ENCODE measurements around the gene CBR3.

Gene CBR3

GRCh38 chr21:36156815-36157670, 22.2 kb downstream of the CBR3 start, which contains the start of gene DOP1B:
DOP1B (plus strand) TSS chr21:36156824; CDS start chr21:36164734, 7,910 bp downstream.
- Histone ChIP-seq H3K9ac (ENCODE audit: low read depth, low read length) (peak within 1 kb of the TSS; percentile 82), H3K27ac (ENCODE audit: low read depth, low read length) (peak within 1 kb of the TSS; percentile 65; the same call in 1 of the 2 replicates), H3K36me3 (ENCODE audit: insufficient read depth, low read length) (no peaks in the 10 kb centered on the region), H3K4me3 (ENCODE audit: low read length) (peak within 1 kb of the TSS; percentile 88), H3K4me1 (ENCODE audit: insufficient read depth, low read length) (peaks cover 4% of the 10 kb centered on the region; the same call in 1 of the 2 replicates), H3K27me3 (ENCODE audit: insufficient read depth, low read length) (peaks cover 28% of the 10 kb centered on the region), H3K9me3 (ENCODE audit: insufficient read depth, low read depth, low read length) (no peaks in the 10 kb centered on the region)
- WGBS, result under 1% methylated on average over 83 of the region's 83 CpGs

GRCh38 chr21:36159356-36159921, 24.6 kb downstream of the CBR3 start:
- H3K4me1 ChIP-seq (ENCODE audit: insufficient read depth, low read length), result peaks cover 4% of the 10 kb centered on the region; the same call in 1 of the 2 replicates
- no peak overlapping the region for H3K27ac ChIP-seq (ENCODE audit: low read depth, low read length)

GRCh38 chr21:36160850-36161178, 25.9 kb downstream of the CBR3 start:
- WGBS, result 95% methylated on average over 2 of the region's 2 CpGs

More at GRCh38 chr21:36159356-36159921, 24.6 kb downstream of the CBR3 start:
- WGBS, result 92% methylated on average over 13 of the region's 13 CpGs
- H3K36me3 ChIP-seq (ENCODE audit: insufficient read depth, low read length), result no peaks in the 10 kb centered on the region
- no peaks in the 10 kb centered on the region for H3K9me3 ChIP-seq (ENCODE audit: insufficient read depth, low read depth, low read length)
- peaks cover 28% of the 10 kb centered on the region for H3K27me3 ChIP-seq (ENCODE audit: insufficient read depth, low read length)
- no peak overlapping the region for H3K9ac ChIP-seq (ENCODE audit: low read depth, low read length)
- no peak overlapping the region for H3K4me3 ChIP-seq (ENCODE audit: low read length)

GRCh38 chr21:36162631-36163030, 27.8 kb downstream of the CBR3 start:
- peaks cover under 1% of the 10 kb centered on the region; the same call in 1 of the 2 replicates for H3K4me1 ChIP-seq (ENCODE audit: insufficient read depth, low read length)
- WGBS, result 93% methylated on average over 5 of the region's 5 CpGs
- no peaks in the 10 kb centered on the region for H3K36me3 ChIP-seq (ENCODE audit: insufficient read depth, low read length)
- H3K4me3 ChIP-seq (ENCODE audit: low read length), result no peak overlapping the region
- H3K9me3 ChIP-seq (ENCODE audit: insufficient read depth, low read depth, low read length), result no peaks in the 10 kb centered on the region
- no peak overlapping the region for H3K27ac ChIP-seq (ENCODE audit: low read depth, low read length)
- peaks cover 7% of the 10 kb centered on the region for H3K27me3 ChIP-seq (ENCODE audit: insufficient read depth, low read length)
- no peak overlapping the region for H3K9ac ChIP-seq (ENCODE audit: low read depth, low read length)

More at GRCh38 chr21:36160850-36161178, 25.9 kb downstream of the CBR3 start:
- H3K9me3 ChIP-seq (ENCODE audit: insufficient read depth, low read depth, low read length), result no peaks in the 10 kb centered on the region
- H3K4me1 ChIP-seq (ENCODE audit: insufficient read depth, low read length), result peaks cover 4% of the 10 kb centered on the region; the same call in 1 of the 2 replicates
- peaks cover 15% of the 10 kb centered on the region for H3K27me3 ChIP-seq (ENCODE audit: insufficient read depth, low read length)
- H3K4me3 ChIP-seq (ENCODE audit: low read length), result no peak overlapping the region
- H3K36me3 ChIP-seq (ENCODE audit: insufficient read depth, low read length), result no peaks in the 10 kb centered on the region
- no peak overlapping the region for H3K27ac ChIP-seq (ENCODE audit: low read depth, low read length)
- no peak overlapping the region for H3K9ac ChIP-seq (ENCODE audit: low read depth, low read length)

GRCh38 chr21:36163750-36164741, 29.2 kb downstream of the CBR3 start:
- Histone ChIP-seq H3K36me3 (ENCODE audit: insufficient read depth, low read length) (no peaks in the 10 kb centered on the region), H3K9ac (ENCODE audit: low read depth, low read length) (no peak overlapping the region), H3K9me3 (ENCODE audit: insufficient read depth, low read depth, low read length) (no peaks in the 10 kb centered on the region), H3K4me1 (ENCODE audit: insufficient read depth, low read length) (no peaks in the 10 kb centered on the region), H3K4me3 (ENCODE audit: low read length) (no peak overlapping the region), H3K27me3 (ENCODE audit: insufficient read depth, low read length) (no peaks in the 10 kb centered on the region), H3K27ac (ENCODE audit: low read depth, low read length) (no peak overlapping the region)
- 94% methylated on average over 10 of the region's 10 CpGs for WGBS

- H3K36me3 ChIP-seq (ENCODE audit: insufficient read depth, low read length), result no peaks in the 10 kb centered on the region
- H3K27ac ChIP-seq (ENCODE audit: low read depth, low read length), result no peak overlapping the region
- no peaks in the 10 kb centered on the region for H3K27me3 ChIP-seq (ENCODE audit: insufficient read depth, low read length)
- H3K4me1 ChIP-seq (ENCODE audit: insufficient read depth, low read length), result no peaks in the 10 kb centered on the region
- H3K9me3 ChIP-seq (ENCODE audit: insufficient read depth, low read depth, low read length), result no peaks in the 10 kb centered on the region
- no peak overlapping the region for H3K4me3 ChIP-seq (ENCODE audit: low read length)
- H3K9ac ChIP-seq (ENCODE audit: low read depth, low read length), result no peak overlapping the region
- 95% methylated on average over 11 of the region's 11 CpGs for WGBS
Observed at GRCh38 chr21:36165356-36165755, 30.5 kb downstream of the CBR3 start.

- H3K9me3 ChIP-seq (ENCODE audit: insufficient read depth, low read depth, low read length), result no peaks in the 10 kb centered on the region
- no peaks in the 10 kb centered on the region for H3K36me3 ChIP-seq (ENCODE audit: insufficient read depth, low read length)
- WGBS, result 76% methylated on average over 7 of the region's 7 CpGs
Observed at GRCh38 chr21:36166705-36167104, 31.8 kb downstream of the CBR3 start.

GRCh38 chr21:36167541-36167940, 32.7 kb downstream of the CBR3 start:
- Histone ChIP-seq H3K36me3 (ENCODE audit: insufficient read depth, low read length) (no peaks in the 10 kb centered on the region), H3K9me3 (ENCODE audit: insufficient read depth, low read depth, low read length) (no peaks in the 10 kb centered on the region), H3K27ac (ENCODE audit: low read depth, low read length) (no peak overlapping the region), H3K4me3 (ENCODE audit: low read length) (no peak overlapping the region), H3K4me1 (ENCODE audit: insufficient read depth, low read length) (no peaks in the 10 kb centered on the region), H3K27me3 (ENCODE audit: insufficient read depth, low read length) (no peaks in the 10 kb centered on the region), H3K9ac (ENCODE audit: low read depth, low read length) (no peak overlapping the region)
- 97% methylated on average over 4 of the region's 4 CpGs for WGBS

More at GRCh38 chr21:36166705-36167104, 31.8 kb downstream of the CBR3 start:
- Histone ChIP-seq H3K27ac (ENCODE audit: low read depth, low read length) (no peak overlapping the region), H3K27me3 (ENCODE audit: insufficient read depth, low read length) (no peaks in the 10 kb centered on the region), H3K4me3 (ENCODE audit: low read length) (no peak overlapping the region), H3K4me1 (ENCODE audit: insufficient read depth, low read length) (no peaks in the 10 kb centered on the region), H3K9ac (ENCODE audit: low read depth, low read length) (no peak overlapping the region)

- no peaks in the 10 kb centered on the region for H3K9me3 ChIP-seq (ENCODE audit: insufficient read depth, low read depth, low read length)
- no peaks in the 10 kb centered on the region for H3K36me3 ChIP-seq (ENCODE audit: insufficient read depth, low read length)
- H3K27ac ChIP-seq (ENCODE audit: low read depth, low read length), result no peak overlapping the region
- H3K9ac ChIP-seq (ENCODE audit: low read depth, low read length), result no peak overlapping the region
- 93% methylated on average over 19 of the region's 19 CpGs for WGBS
- H3K27me3 ChIP-seq (ENCODE audit: insufficient read depth, low read length), result no peaks in the 10 kb centered on the region
- no peak overlapping the region for H3K4me3 ChIP-seq (ENCODE audit: low read length)
- H3K4me1 ChIP-seq (ENCODE audit: insufficient read depth, low read length), result no peaks in the 10 kb centered on the region
Observed at GRCh38 chr21:36169470-36170128, 34.7 kb downstream of the CBR3 start.

GRCh38 chr21:36170823-36171222, 35.9 kb downstream of the CBR3 start:
- Histone ChIP-seq H3K9me3 (ENCODE audit: insufficient read depth, low read depth, low read length) (no peaks in the 10 kb centered on the region), H3K27me3 (ENCODE audit: insufficient read depth, low read length) (no peaks in the 10 kb centered on the region), H3K4me3 (ENCODE audit: low read length) (no peak overlapping the region), H3K36me3 (ENCODE audit: insufficient read depth, low read length) (no peaks in the 10 kb centered on the region), H3K27ac (ENCODE audit: low read depth, low read length) (no peak overlapping the region), H3K9ac (ENCODE audit: low read depth, low read length) (no peak overlapping the region), H3K4me1 (ENCODE audit: insufficient read depth, low read length) (no peaks in the 10 kb centered on the region)
- 96% methylated on average over 6 of the region's 6 CpGs for WGBS
